Sigmoid colon (tissue), 7 donors: Measurements from ENCODE around the gene GRK1. TPM values are rescaled to one million over a fixed set of nuclear protein-coding genes. Genes with fewer than 3 reads are reported as not detected.

Experiments
- DNase-seq: peaks from one replicate; pipeline ENCODE4 v3.0.0-alpha.2; 2019
- H3K27ac ChIP-seq, 4 donors: fragments of 200-600 bp; sonication (generic); one replicate each; pipeline ENCODE4 v1.5.1; 2016 to 2019; ENCODE audit warnings: mild to moderate bottlenecking in 1 of 4
- H3K27me3 ChIP-seq, 3 donors: fragments of 200-600 bp; sonication (generic); one replicate each; pipeline ENCODE4 v1.5.1; 2019; ENCODE audit warnings: mild to moderate bottlenecking in 1 of 3
- H3K36me3 ChIP-seq, 4 donors: fragments of 200-600 bp; sonication (generic); one replicate each; pipeline ENCODE4 v1.5.1; 2016 to 2019
- H3K4me1 ChIP-seq, 4 donors: fragments of 200-600 bp; sonication (generic); one replicate each; pipeline ENCODE4 v1.5.1; 2017 to 2019
- H3K4me3 ChIP-seq, 4 donors: fragments of 200-600 bp; sonication (generic); one replicate each; pipeline ENCODE4 v1.5.1; 2017 to 2019; ENCODE audit warnings: mild to moderate bottlenecking in 2 of 4, moderate library complexity in 1 of 4
- H3K9me3 ChIP-seq, 4 donors: fragments of 200-600 bp in 3 of 4; sonication (generic) in 3 of 4; one replicate each; pipeline versions ENCODE4 v1.5.1 to v1.6.1; 2013 to 2019
- EP300 ChIP-seq, 4 donors: sonication (generic); formaldehyde crosslinking; IDR thresholded peaks; one replicate each; pipeline ENCODE4 v1.6.1; 2017; ENCODE audit warnings: antibody characterized with exemption in 4 of 4
- POLR2A ChIP-seq, 2 donors: fragments of 450-650 bp; IDR thresholded peaks; one replicate each; pipeline ENCODE4 v1.6.1; 2016; ENCODE audit warnings: antibody characterized with exemption in 2 of 2, mild to moderate bottlenecking in 2 of 2, moderate library complexity in 2 of 2
- POLR2AphosphoS5 ChIP-seq, 4 donors: sonication (generic); formaldehyde crosslinking; IDR thresholded peaks; one replicate each; pipeline ENCODE4 v1.6.1; 2017; ENCODE audit warnings: antibody characterized with exemption in 4 of 4
- WGBS, 2 donors: extraction: QIAGEN DNeasy Blood & Tissue Kit; methylation state at CpG; one replicate each; pipeline ENCODE4 v1.1.7; 2013; 5-methylcytosine and 5-hydroxymethylcytosine counted together
- intact Hi-C: fragments of 100-400 bp; cut with DNase I; formaldehyde crosslinking; loops from one replicate; pipeline ENCODE4 v1.15.1; 2023
- polyA plus RNA-seq, 3 donors: library from polyadenylated mRNA; stranded (reverse); fragments of 200-250 nt; gene quantifications; one replicate each; pipeline ENCODE4 v1.2.3, GENCODE V29; 2013
- total RNA-seq, 4 donors: library from RNA; depleted of rRNA; stranded (reverse); fragments of >200 nt; gene quantifications; one replicate each; pipeline ENCODE4 v1.1.0, GENCODE V29; 2016
- TF ChIP-seq, protein P1 (sequence below), 4 experiments: fragments of 450-650 bp in 3 of 4; fragments of 200-600 bp in 1 of 4; IDR thresholded peaks; one replicate each; pipeline ENCODE4 v1.5.1; 2016 to 2019; ENCODE audit warnings: antibody characterized with exemption in 4 of 4, mild to moderate bottlenecking in 3 of 4, moderate library complexity in 2 of 4
- donor health status: healthy with polysubstance abuse.
- donor health status: Bipolar disorder and iron deficiency.
- donor health status: healthy.

Gene GRK1
- total and polyA plus RNA-seq, 7 donors: 0.10 to 0.28 TPM; not detected in 5

- Histone ChIP-seq H3K9me3 (no peaks in the 10 kb centered on the region), H3K36me3 (no peaks in the 10 kb centered on the region), H3K4me1 (peaks cover 0 to 15% (median 14%) of the 10 kb centered on the region in 4 donors), H3K27me3 (no peaks in the 10 kb centered on the region), H3K4me3 (no peak overlapping the region), H3K27ac (no peak overlapping the region)
- intact Hi-C loops: no loop called here
- WGBS, 2 donors: 94 to 95% methylated on average over 37 of the region's 37 CpGs
- TF ChIP-seq POLR2AphosphoS5 (IDR thresholded peaks at IDR 0.05): no peak
- TF ChIP-seq, protein P1, sequence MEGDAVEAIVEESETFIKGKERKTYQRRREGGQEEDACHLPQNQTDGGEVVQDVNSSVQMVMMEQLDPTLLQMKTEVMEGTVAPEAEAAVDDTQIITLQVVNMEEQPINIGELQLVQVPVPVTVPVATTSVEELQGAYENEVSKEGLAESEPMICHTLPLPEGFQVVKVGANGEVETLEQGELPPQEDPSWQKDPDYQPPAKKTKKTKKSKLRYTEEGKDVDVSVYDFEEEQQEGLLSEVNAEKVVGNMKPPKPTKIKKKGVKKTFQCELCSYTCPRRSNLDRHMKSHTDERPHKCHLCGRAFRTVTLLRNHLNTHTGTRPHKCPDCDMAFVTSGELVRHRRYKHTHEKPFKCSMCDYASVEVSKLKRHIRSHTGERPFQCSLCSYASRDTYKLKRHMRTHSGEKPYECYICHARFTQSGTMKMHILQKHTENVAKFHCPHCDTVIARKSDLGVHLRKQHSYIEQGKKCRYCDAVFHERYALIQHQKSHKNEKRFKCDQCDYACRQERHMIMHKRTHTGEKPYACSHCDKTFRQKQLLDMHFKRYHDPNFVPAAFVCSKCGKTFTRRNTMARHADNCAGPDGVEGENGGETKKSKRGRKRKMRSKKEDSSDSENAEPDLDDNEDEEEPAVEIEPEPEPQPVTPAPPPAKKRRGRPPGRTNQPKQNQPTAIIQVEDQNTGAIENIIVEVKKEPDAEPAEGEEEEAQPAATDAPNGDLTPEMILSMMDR (IDR thresholded peaks at IDR 0.05): no peak
- TF ChIP-seq POLR2A (IDR thresholded peaks at IDR 0.05): no peak
- no peak for TF ChIP-seq EP300 (IDR thresholded peaks at IDR 0.05)
- DNase-seq: peak; percentile 60
These were observed 15.3 kb upstream of the GRK1 start for GRCh38 chr13:113651511-113652403.

- Histone ChIP-seq H3K27me3 (no peaks in the 10 kb centered on the region), H3K36me3 (no peaks in the 10 kb centered on the region), H3K4me3 (no peak overlapping the region), H3K4me1 (peaks cover 0 to 7% (median 6%) of the 10 kb centered on the region in 4 donors), H3K9me3 (no peaks in the 10 kb centered on the region), H3K27ac (no peak overlapping the region)
- intact Hi-C loops: no loop called here
- no peak for DNase-seq
- TF ChIP-seq, protein P1 (IDR thresholded peaks at IDR 0.05): no peak
- TF ChIP-seq EP300 (IDR thresholded peaks at IDR 0.05) (no peak), POLR2A (IDR thresholded peaks at IDR 0.05) (no peak), POLR2AphosphoS5 (IDR thresholded peaks at IDR 0.05) (no peak)
- WGBS, 2 donors: 91 to 94% methylated on average over 24 of the region's 24 CpGs
These were observed 14.4 kb upstream of the GRK1 start for GRCh38 chr13:113652404-113653263.

DNA sequence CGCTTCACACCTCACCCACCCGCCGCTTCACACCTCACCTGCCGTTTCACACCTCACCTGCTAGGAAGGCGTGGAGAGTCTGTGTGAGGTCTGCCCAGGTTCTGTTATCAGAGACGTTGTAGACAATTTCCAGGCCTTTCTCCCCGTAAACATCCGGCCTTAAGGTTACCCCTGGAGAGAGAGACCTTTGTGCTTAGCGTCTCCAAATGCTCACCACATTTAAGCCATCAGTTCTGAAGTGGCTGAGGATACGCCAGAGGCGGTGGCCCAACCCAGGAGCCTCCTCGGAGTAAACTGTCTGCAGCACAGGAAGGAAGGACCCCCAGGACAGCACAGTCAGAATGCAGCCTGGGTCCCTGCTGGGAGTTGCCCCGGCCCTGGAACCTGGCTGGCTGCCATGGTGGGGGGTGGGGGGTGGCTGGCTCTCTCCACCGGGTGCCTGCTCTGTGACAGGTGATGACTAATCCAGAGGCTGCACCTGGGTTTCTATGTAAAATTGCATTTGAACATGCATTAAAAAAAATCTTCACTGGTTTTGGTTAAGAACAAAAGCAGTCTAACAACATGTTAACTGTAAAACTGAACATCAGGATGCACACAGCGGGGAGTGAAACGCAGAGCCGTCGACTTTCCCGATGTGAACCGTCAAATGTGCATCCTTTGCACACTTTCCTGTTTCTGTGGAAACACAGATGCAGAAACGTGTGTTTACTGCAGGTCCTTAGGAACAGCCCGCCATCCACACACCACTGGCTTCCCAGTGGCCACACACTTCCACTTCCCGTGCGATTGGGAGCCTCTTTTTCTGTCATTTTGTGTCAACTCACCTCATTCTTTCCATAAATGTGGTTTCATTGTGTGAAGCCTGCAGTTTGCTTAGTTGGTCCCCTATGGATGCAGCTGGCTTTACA lies 13.5 kb upstream of the GRK1 start:
- Histone ChIP-seq H3K27ac (no peak overlapping the region), H3K4me3 (no peak overlapping the region)
- intact Hi-C loops: no loop called here

DNA sequence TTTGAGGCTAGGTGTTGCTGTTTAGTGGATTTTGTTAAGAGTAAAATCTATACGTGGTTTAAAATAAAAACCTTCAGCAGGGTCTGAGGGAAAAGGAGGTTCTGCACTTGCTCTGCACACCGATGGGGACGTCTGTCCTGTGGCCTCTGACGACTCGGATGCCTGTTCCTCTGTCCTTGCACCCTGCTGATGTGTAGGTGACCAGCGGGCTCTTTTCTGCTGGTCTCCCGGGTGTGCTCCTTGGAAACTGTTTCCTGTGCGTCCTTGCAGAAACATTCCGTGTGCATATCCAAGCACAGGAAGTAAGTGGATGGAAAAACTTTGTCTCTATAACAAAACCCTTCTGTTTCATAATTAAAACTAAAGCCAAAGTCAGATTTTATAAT lies 12.9 kb upstream of the GRK1 start:
- Histone ChIP-seq H3K27me3 (no peaks in the 10 kb centered on the region), H3K9me3 (no peaks in the 10 kb centered on the region), H3K36me3 (no peaks in the 10 kb centered on the region), H3K4me3 (no peak overlapping the region), H3K27ac (no peak overlapping the region), H3K4me1 (no peaks in the 10 kb centered on the region)
- intact Hi-C loops: no loop called here
- WGBS, 2 donors: 75 to 83% methylated on average over 9 of the region's 9 CpGs
- peak; percentile 30 for DNase-seq
- no peak for TF ChIP-seq EP300 (IDR thresholded peaks at IDR 0.05)
- TF ChIP-seq POLR2AphosphoS5 (IDR thresholded peaks at IDR 0.05): no peak
- no peak for TF ChIP-seq POLR2A (IDR thresholded peaks at IDR 0.05)
- TF ChIP-seq, protein P1 (IDR thresholded peaks at IDR 0.05): no peak

More for the DNA sequence above, 13.5 kb upstream of the GRK1 start:
- TF ChIP-seq EP300 (IDR thresholded peaks at IDR 0.05) (no peak), POLR2A (IDR thresholded peaks at IDR 0.05) (no peak), POLR2AphosphoS5 (IDR thresholded peaks at IDR 0.05) (no peak)
- TF ChIP-seq, protein P1 (IDR thresholded peaks at IDR 0.05): no peak
- DNase-seq: peak; percentile 43
- H3K4me1 ChIP-seq: no peaks in the 10 kb centered on the region
- WGBS, 2 donors: 63 to 66% methylated on average over 24 of the region's 24 CpGs
- H3K27me3 ChIP-seq: no peaks in the 10 kb centered on the region
- no peaks in the 10 kb centered on the region for H3K36me3 ChIP-seq
- no peaks in the 10 kb centered on the region for H3K9me3 ChIP-seq
